Endothelial cell of umbilical vein (primary cell): ENCODE data around the gene ADD1. TPM values are rescaled to one million over a fixed set of nuclear protein-coding genes. Genes with fewer than 3 reads are reported as not detected.

Source experiments
- BruUV-seq: library from RNA; stranded (reverse); fragments of 400-500 nt; replicated peaks from 2 replicates; lab custom pipeline; 2021; lab: Mats Ljungman, UMichigan
- CTCF ChIA-PET: fragments of 300-600, 350-600 bp; sonication (Branson Sonifier 250); formaldehyde crosslinking; loops from one replicate; lab custom pipeline; 2021; ENCODE audit warnings: antibody characterized with exemption, inconsistent platforms; lab: Charles Lee
- POLR2A ChIA-PET: fragments of 300-600, 350-600 bp; sonication (Branson Sonifier 250); formaldehyde crosslinking; loops from one replicate; lab custom pipeline; 2021; ENCODE audit warnings: antibody characterized with exemption, inconsistent platforms; lab: Charles Lee
- DNase-seq: peaks from one replicate; pipeline ENCODE4 v3.0.0-alpha.2; 2011; ENCODE audit warnings: low read depth, low spot score
- FAIRE-seq: peaks from 2 replicates; lab custom pipeline; 2011; peaks lifted over from hg19 to GRCh38; lab: Jason Lieb, UNC
- H2AFZ ChIP-seq: 2 replicates; pipeline ENCODE4 v1.6.0; 2012; ENCODE audit warnings: low read depth, low read length, control low read depth, inconsistent platforms
- H3K27ac ChIP-seq: 2 replicates; pipeline ENCODE4 v1.5.1; 2011; ENCODE audit warnings: low read depth, mild to moderate bottlenecking, control low read depth, low read length, moderate library complexity; ENCODE audit not compliant: insufficient read depth
- H3K27me3 ChIP-seq, 2 experiments: 2 replicates each; pipeline versions ENCODE4 v1.6.0 to v1.6.1; 2011; ENCODE audit warnings: low read length in 2 of 2, mixed read lengths in 1 of 2; ENCODE audit not compliant: control insufficient read depth in 2 of 2, insufficient read depth in 2 of 2
- H3K36me3 ChIP-seq, 2 experiments: 2 replicates in 1 of 2; 3 replicates in 1 of 2; pipeline ENCODE4 v1.5.1; 2011; ENCODE audit warnings: low read length in 2 of 2, mild to moderate bottlenecking in 1 of 2, moderate library complexity in 1 of 2; ENCODE audit not compliant: control insufficient read depth in 2 of 2, insufficient read depth in 2 of 2; ENCODE audit errors: extremely low read depth in 1 of 2
- H3K4me1 ChIP-seq: 3 replicates; pipeline ENCODE4 v1.5.1; 2011; ENCODE audit warnings: mild to moderate bottlenecking, low read length; ENCODE audit not compliant: control insufficient read depth, insufficient read depth; ENCODE audit errors: extremely low read depth
- H3K4me2 ChIP-seq: 2 replicates; pipeline ENCODE4 v1.6.1; 2011; ENCODE audit warnings: low read length, control low read depth, mixed read lengths; ENCODE audit not compliant: insufficient read depth
- H3K4me3 ChIP-seq, 3 experiments: fragments of 200-600 bp in 1 of 3; sonication (generic), shearing (Covaris generic) in 1 of 3; replicated peaks in 1 of 3; 2 replicates each; pipeline ENCODE4 v1.5.1; 2011 to 2016; ENCODE audit warnings: control low read depth in 3 of 3, low read length in 3 of 3, mild to moderate bottlenecking in 2 of 3, inconsistent platforms in 1 of 3, low read depth in 1 of 3, moderate library complexity in 1 of 3; ENCODE audit not compliant: insufficient read depth in 1 of 3
- H3K79me2 ChIP-seq: 2 replicates; pipeline ENCODE4 v1.6.0; 2012; ENCODE audit warnings: low read length, inconsistent platforms; ENCODE audit not compliant: control insufficient read depth, insufficient read depth
- H3K9ac ChIP-seq: replicated peaks from 2 replicates; pipeline ENCODE3; 2011; ENCODE audit warnings: low read length, control low read depth; ENCODE audit not compliant: insufficient read depth; ENCODE audit errors: extremely low read depth
- H3K9me1 ChIP-seq: replicated peaks from 3 replicates; pipeline ENCODE4 v1.6.0; 2011; ENCODE audit warnings: mild to moderate bottlenecking, low read length; ENCODE audit not compliant: control insufficient read depth, insufficient read depth; ENCODE audit errors: extremely low read depth
- H3K9me3 ChIP-seq: replicated peaks from 2 replicates; pipeline ENCODE4 v1.5.1; 2012; ENCODE audit warnings: low read length, inconsistent platforms; ENCODE audit not compliant: control insufficient read depth, insufficient read depth
- H4K20me1 ChIP-seq: replicated peaks from 2 replicates; pipeline ENCODE3; 2011; ENCODE audit warnings: mild to moderate bottlenecking, low read length; ENCODE audit not compliant: control insufficient read depth, insufficient read depth; ENCODE audit errors: extremely low read depth
- CTCF ChIP-seq, 2 donors: IDR thresholded peaks; 1 replicate in 1 of 2; 2 replicates in 1 of 2; pipeline ENCODE4 v1.5.1; 2011; ENCODE audit warnings: low read length in 2 of 2, mild to moderate bottlenecking in 2 of 2, moderate library complexity in 2 of 2, control low read depth in 1 of 2, inconsistent platforms in 1 of 2, low read depth in 1 of 2; ENCODE audit not compliant: insufficient read depth in 1 of 2; ENCODE audit errors: extremely low read depth in 1 of 2
- EZH2 ChIP-seq: IDR thresholded peaks from 2 replicates; pipeline ENCODE4 v1.6.1; 2012; ENCODE audit warnings: borderline replicate concordance, low read depth, mild to moderate bottlenecking, moderate library complexity, low read length, inconsistent platforms; ENCODE audit not compliant: severe bottlenecking
- GATA2 ChIP-seq: IDR thresholded peaks from 2 replicates; pipeline ENCODE4 v1.7.0; 2011; ENCODE audit warnings: low read depth, mild to moderate bottlenecking, moderate library complexity, mixed read lengths, low read length; ENCODE audit not compliant: insufficient read length, insufficient read depth
- JUN ChIP-seq: IDR thresholded peaks from 2 replicates; pipeline ENCODE4 v1.6.1; 2011; ENCODE audit warnings: borderline replicate concordance, low read depth; ENCODE audit not compliant: insufficient read length, insufficient read depth
- POLR2A ChIP-seq: IDR thresholded peaks from 2 replicates; pipeline ENCODE4 v1.6.1; 2012; ENCODE audit warnings: low read depth, mild to moderate bottlenecking, control low read depth, low read length
- POLR2AphosphoS5 ChIP-seq: IDR thresholded peaks from 2 replicates; pipeline ENCODE4 v1.6.1; 2012; ENCODE audit warnings: low read depth, mild to moderate bottlenecking, control low read depth, low read length, moderate library complexity; ENCODE audit not compliant: insufficient read depth
- dilution Hi-C: fragments of 300-500 bp; cut with MboI; formaldehyde crosslinking; loops from one replicate; pipeline ENCODE4 v1.15.0; 2019; ENCODE audit warnings: low sequenced_read_pairs; ENCODE audit not compliant: extremely low pct_ligation_motif_present
- intact Hi-C: fragments of 100-400 bp; cut with micrococcal nuclease; formaldehyde crosslinking; loops from one replicate; pipeline ENCODE4 v1.10.0; 2022
- polyA plus RNA-seq, 4 experiments: library from polyadenylated mRNA; depleted of rRNA in 3 of 4; stranded (reverse) in 3 of 4; unstranded in 1 of 4; fragments of >200 nt; gene quantifications; 2 replicates each; pipeline versions ENCODE4 v1.2.1 to v1.2.3, GENCODE V29; 2011 to 2012; ENCODE audit warnings: missing spikeins in 1 of 4
- total RNA-seq: library from RNA; stranded (reverse); gene quantifications from 2 replicates; pipeline ENCODE4 v1.2.3, GENCODE V29; 2021

The ADD1 gene
- total and polyA plus RNA-seq, 2 donors (not counting 3 experiments of a cell fraction or from before 2014, with no cell fraction given), result 219 to 305 TPM

- CTCF ChIA-PET, result interaction anchor here (0.9 kb wide), 1 partner anchor 69 kb away, joined by 3 read pairs; no protein-coding TSS in a partner anchor
- BruUV-seq, result no TSS peak
- FAIRE-seq (peak; percentile 50), DNase-seq (peak; percentile 34)
- Histone ChIP-seq H3K9me3 (no peaks in the 10 kb centered on the region), H3K9ac (no peak overlapping the region), H3K4me3 (no peak overlapping the region), H4K20me1 (peaks cover 5% of the 10 kb centered on the region), H3K4me2 (no peak overlapping the region), H3K27ac (no peak overlapping the region), H3K4me1 (peaks cover 51% of the 10 kb centered on the region), H3K9me1 (no peaks in the 10 kb centered on the region), H3K27me3 (no peaks in the 10 kb centered on the region), H3K36me3 (no peaks in the 10 kb centered on the region), H2AFZ (no peak overlapping the region), H3K79me2 (peaks cover 93% of the 10 kb centered on the region)
- POLR2A ChIA-PET, result no interaction called here
- dilution Hi-C loops, result no loop called here
- TF ChIP-seq EZH2, result no peak
- TF ChIP-seq GATA2, result no peak
- no peak for TF ChIP-seq JUN
- TF ChIP-seq POLR2AphosphoS5, result no peak
- TF ChIP-seq CTCF (IDR thresholded peaks at IDR 0.05; ENCODE audit: extremely low read depth in 1 of 2, insufficient read depth in 1 of 2, low read depth in 1 of 2, low read length in 2 of 2), result no peak
- no peak for TF ChIP-seq POLR2A
- intact Hi-C loops, result no loop called here
Observed at GRCh38 chr4:2865196-2865780, 21.6 kb downstream of the ADD1 start.
